Upper lobe of right lung (tissue), 1 donor: ENCODE results near the gene TMEM144. TPM values are rescaled to one million over a fixed set of nuclear protein-coding genes. Genes with fewer than 3 reads are reported as not detected.

Source experiments
- ATAC-seq: fragments of 200-7000 bp; cut with Tn5 transposase; one replicate; pipeline ENCODE4 v1.9.1; 2020; ENCODE audit warnings: mild to moderate bottlenecking, moderate library complexity
- DNase-seq: peaks from one replicate; pipeline ENCODE4 v3.0.0-alpha.2; 2020
- H3K27ac ChIP-seq: fragments of 200-600 bp; one replicate; pipeline ENCODE4 v1.8.0; 2022
- H3K27me3 ChIP-seq: fragments of 200-600 bp; one replicate; pipeline ENCODE4 v1.8.0; 2022; ENCODE audit warnings: mild to moderate bottlenecking
- H3K36me3 ChIP-seq: fragments of 200-600 bp; one replicate; pipeline ENCODE4 v1.8.0; 2022
- H3K4me1 ChIP-seq: fragments of 200-600 bp; one replicate; pipeline ENCODE4 v1.8.0; 2022
- H3K4me3 ChIP-seq: fragments of 200-600 bp; one replicate; pipeline ENCODE4 v1.8.0; 2022; ENCODE audit warnings: mild to moderate bottlenecking
- H3K9me3 ChIP-seq: fragments of 200-600 bp; one replicate; pipeline ENCODE4 v1.8.0; 2022
- intact Hi-C: fragments of 100-400 bp; cut with DNase I; formaldehyde crosslinking; loops from one replicate; pipeline ENCODE4 v1.11.0; 2022
- total RNA-seq: library from RNA; stranded (reverse); fragmentation: NEBNext Ultra II Directional; extraction: Animal tissue kit (Norgen Biotek cat#: 25700); gene quantifications from one replicate; pipeline ENCODE4 v1.2.1, GENCODE V29; 2021
- TF ChIP-seq, protein P1 (sequence below): fragments of 200-600 bp; IDR thresholded peaks from one replicate; pipeline ENCODE4 v1.8.0; 2022; ENCODE audit warnings: antibody characterized with exemption
- donor health status: DM: no; HTN: yes; CAD: no; lungs with severe emphysema.

The TMEM144 gene
- total RNA-seq, 1 donor from 2014 or later = 15.5 TPM

DNA sequence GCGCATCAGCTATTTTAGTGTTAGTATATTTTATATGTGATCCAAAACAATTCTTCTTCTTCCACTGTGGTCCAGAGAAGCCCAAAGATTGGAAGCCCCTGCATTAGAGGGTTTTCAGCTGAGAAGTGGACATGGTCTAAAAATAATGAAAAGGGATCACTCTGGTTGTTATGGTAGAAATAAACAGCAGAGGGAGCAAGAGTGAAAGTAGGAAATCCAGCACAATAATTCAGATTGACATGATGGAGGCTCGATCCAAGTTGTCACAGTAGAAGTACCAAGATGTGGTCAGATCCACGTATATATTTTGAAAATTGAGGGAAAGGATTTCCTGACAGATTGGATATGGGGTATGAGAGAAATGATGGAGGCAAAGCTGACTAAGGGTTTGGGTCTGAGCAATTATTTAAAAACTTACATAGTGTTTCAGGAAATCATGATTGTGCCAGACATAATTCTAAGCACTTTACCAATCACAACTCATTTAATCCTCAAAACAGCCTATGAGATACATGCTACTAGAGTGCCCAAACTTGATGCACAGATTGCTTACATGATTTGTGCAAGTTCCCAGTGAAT lies 17.0 kb upstream of the TMEM144 start:
- Histone ChIP-seq H3K4me1 (no peaks in the 10 kb centered on the region), H3K27me3 (no peaks in the 10 kb centered on the region), H3K27ac (no peak overlapping the region), H3K36me3 (no peaks in the 10 kb centered on the region), H3K9me3 (no peaks in the 10 kb centered on the region), H3K4me3 (no peak overlapping the region)
- DNase-seq = no peak
- intact Hi-C loops = no loop called here
- peak; percentile 84 for ATAC-seq
- TF ChIP-seq, protein P1, sequence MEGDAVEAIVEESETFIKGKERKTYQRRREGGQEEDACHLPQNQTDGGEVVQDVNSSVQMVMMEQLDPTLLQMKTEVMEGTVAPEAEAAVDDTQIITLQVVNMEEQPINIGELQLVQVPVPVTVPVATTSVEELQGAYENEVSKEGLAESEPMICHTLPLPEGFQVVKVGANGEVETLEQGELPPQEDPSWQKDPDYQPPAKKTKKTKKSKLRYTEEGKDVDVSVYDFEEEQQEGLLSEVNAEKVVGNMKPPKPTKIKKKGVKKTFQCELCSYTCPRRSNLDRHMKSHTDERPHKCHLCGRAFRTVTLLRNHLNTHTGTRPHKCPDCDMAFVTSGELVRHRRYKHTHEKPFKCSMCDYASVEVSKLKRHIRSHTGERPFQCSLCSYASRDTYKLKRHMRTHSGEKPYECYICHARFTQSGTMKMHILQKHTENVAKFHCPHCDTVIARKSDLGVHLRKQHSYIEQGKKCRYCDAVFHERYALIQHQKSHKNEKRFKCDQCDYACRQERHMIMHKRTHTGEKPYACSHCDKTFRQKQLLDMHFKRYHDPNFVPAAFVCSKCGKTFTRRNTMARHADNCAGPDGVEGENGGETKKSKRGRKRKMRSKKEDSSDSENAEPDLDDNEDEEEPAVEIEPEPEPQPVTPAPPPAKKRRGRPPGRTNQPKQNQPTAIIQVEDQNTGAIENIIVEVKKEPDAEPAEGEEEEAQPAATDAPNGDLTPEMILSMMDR = peak; percentile 63

DNA sequence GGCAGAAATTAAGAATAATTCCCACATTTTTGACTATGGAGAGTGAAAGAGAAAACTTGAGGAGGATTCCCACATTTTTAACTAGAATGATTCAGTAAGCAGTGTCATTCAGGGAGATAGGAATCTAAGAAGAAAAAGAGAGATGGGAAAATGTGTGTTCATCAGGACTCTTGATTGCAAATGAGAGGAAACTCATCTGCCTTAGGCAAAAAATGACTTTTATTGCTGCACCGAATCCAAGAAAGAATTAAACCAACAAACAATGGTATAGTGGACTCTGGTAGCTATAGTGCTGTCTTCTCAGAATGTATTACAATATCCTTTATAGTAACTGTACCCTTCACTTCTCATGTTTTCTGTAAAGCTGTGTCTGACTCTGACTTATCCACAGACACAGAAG lies 15.0 kb upstream of the TMEM144 start:
- DNase-seq (no peak), ATAC-seq (no peak)
- no peaks in the 10 kb centered on the region for H3K27me3 ChIP-seq
- H3K4me3 ChIP-seq = no peak overlapping the region
- H3K9me3 ChIP-seq = no peaks in the 10 kb centered on the region
- H3K4me1 ChIP-seq = no peaks in the 10 kb centered on the region
- no peak overlapping the region for H3K27ac ChIP-seq
- TF ChIP-seq, protein P1 = no peak
- H3K36me3 ChIP-seq = no peaks in the 10 kb centered on the region
- intact Hi-C loops = no loop called here

DNA sequence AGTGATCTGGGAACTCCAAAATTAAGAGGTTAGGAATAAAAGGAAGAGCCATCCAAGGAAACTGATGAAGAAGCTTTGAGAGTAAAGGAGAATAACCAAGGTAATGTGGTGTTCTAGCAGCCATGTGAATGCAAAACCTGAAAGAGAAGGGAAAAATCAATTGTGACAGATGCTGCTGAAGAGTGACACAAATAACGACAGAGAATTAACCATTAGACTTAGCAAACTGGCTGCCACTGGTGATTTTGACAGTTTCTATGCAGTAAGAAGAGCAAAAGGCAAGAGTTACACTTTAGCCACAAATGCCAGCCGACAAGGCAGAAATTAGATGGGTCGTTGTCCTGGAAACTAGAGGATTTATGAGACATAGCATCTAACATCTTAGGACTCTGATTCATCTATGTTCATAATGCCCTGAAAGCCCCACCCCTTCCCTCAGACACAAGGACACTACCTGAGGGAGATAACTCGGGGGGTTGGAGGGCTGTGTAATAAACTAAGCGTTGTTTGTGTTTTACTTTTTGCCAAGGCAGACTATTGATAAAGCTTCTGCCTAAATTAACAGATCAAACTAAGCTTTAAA lies 13.0 kb upstream of the TMEM144 start:
- Histone ChIP-seq H3K27ac (no peak overlapping the region), H3K9me3 (no peaks in the 10 kb centered on the region), H3K36me3 (no peaks in the 10 kb centered on the region), H3K4me3 (no peak overlapping the region), H3K4me1 (no peaks in the 10 kb centered on the region), H3K27me3 (no peaks in the 10 kb centered on the region)
- ATAC-seq (no peak), DNase-seq (no peak)
- intact Hi-C loops = no loop called here
- TF ChIP-seq, protein P1 = no peak

DNA sequence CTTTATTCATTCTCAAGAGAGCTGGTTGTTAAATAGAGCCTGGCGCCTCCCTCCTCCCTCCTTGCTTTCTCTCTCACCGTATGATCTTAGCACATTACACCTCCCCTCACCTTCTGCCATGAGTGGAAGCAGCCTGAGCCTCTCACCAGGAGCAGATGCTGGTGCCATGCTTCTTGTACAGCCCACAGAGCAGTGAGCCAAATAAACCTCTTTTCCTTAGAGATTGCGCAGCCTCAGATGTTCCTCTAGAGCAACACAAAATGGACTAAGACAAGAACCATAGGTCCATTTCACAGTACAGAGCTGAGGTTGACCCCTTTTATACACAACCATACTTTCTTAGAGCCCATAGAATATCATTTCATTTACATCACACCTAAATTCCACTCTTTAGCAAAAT lies 10.1 kb upstream of the TMEM144 start:
- TF ChIP-seq, protein P1 = no peak
- H3K27ac ChIP-seq = no peak overlapping the region
- no peak overlapping the region for H3K4me3 ChIP-seq
- no peaks in the 10 kb centered on the region for H3K4me1 ChIP-seq
- no peak for DNase-seq
- no peak for ATAC-seq
- intact Hi-C loops = no loop called here
- H3K9me3 ChIP-seq = no peaks in the 10 kb centered on the region
- H3K36me3 ChIP-seq = no peaks in the 10 kb centered on the region
- no peaks in the 10 kb centered on the region for H3K27me3 ChIP-seq

DNA sequence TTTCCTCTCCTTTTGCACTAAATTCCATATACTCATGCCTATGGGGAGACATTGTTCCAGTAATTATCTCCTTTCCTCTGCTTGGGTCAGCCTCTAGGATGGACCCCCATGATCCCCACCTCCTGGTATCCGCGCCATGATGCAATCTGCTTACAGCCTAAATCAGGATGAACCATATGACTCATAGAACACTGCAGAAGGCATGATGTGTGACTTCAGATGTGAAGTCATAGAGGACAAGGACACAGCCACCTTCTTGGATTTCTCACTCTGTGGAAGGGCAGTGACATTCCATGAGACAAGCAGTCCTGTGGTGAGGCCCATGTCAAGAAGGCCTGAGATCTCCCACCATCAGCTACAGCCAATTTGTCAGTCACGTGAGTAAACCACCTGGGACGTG lies 9.0 kb upstream of the TMEM144 start:
- DNase-seq (no peak), ATAC-seq (no peak)
- Histone ChIP-seq H3K4me1 (no peaks in the 10 kb centered on the region), H3K27me3 (no peaks in the 10 kb centered on the region), H3K27ac (no peak overlapping the region), H3K36me3 (no peaks in the 10 kb centered on the region), H3K9me3 (no peaks in the 10 kb centered on the region), H3K4me3 (no peak overlapping the region)
- TF ChIP-seq, protein P1 = no peak
- intact Hi-C loops = no loop called here
